Left ventricle myocardium superior (tissue), 1 donor: ENCODE measurements around the gene NUFIP1. TPM values are rescaled to one million over a fixed set of nuclear protein-coding genes. Genes with fewer than 3 reads are reported as not detected.
"Not testable (repeated sequence)": the region's sequence is repeated elsewhere in the genome, so short reads cannot be mapped to it uniquely, and the experiment has no call there.

Experiments used
- ATAC-seq: fragments of 200-7000 bp; cut with Tn5 transposase; one replicate; pipeline ENCODE4 v1.9.1; 2020; ENCODE audit warnings: mild to moderate bottlenecking, moderate library complexity
- DNase-seq: peaks from one replicate; pipeline ENCODE4 v3.0.0-alpha.2; 2020
- intact Hi-C: fragments of 100-400 bp; cut with micrococcal nuclease; formaldehyde crosslinking; loops from one replicate; pipeline ENCODE4 v1.11.0; 2022
- long read RNA-seq: library from polyadenylated mRNA; unstranded; transcript quantifications from one replicate; pipeline ENCODE4 v2.0.0, GENCODE V29; 2021
- total RNA-seq: library from RNA; stranded (reverse); fragmentation: NEBNext Ultra II Directional; extraction: Animal tissue kit (Norgen Biotek cat#: 25700); gene quantifications from one replicate; pipeline ENCODE4 v1.2.1, GENCODE V29; 2021
- donor health status: DM: no; HTN: yes; CAD: no; lungs with severe emphysema.

NUFIP1 gene
- 2.9 TPM for total RNA-seq
- long read RNA-seq, partial matches to known transcripts = 0 of 3 reads
- long read RNA-seq, other reads (novel, unspliced or antisense) = 0 of 3 reads

DNA sequence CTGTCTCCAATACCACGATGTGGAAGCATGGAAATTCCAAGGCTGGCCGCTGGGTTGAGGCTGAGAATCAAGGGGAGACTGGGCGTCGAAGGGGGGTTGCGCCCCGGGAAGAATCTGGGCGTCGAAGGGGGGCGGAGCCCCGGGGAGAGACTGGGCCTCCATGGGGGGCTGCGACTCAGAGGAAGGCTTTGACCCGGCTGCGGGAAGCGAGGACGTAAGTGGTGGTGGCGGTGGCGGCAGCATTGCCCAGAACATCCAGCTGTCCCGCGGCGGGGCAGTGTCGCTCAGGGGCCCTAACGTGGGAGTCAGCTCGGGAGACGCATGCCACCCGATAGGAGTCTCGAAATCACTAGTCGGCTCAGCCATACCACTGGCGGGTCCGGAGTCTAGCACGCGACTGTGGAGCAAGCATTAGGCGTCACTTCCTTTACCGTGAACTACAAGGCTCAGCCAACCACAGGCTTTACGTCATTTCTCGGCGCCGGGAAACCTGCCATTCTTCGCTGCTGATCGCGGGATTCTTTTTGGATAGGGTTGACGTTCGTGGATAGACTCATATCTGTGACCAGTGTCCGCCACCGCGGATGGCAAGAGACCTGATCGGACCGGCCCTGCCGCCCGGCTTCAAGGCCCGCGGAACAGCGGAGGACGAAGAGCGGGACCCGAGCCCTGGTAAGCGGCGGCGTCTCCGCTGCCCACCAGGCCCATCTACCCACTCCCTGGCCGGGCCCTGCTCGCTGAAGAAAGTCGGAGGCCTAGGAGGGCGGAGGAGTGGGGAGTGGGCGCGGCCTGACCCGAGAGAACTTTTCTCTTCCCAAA lies at the start of gene NUFIP1, which contains the start of gene GPALPP1:
NUFIP1 (minus strand) TSS at position 401 of the 819 bp plus-strand sequence; CDS start at position 366, 35 bp downstream.
GPALPP1 (plus strand) TSS at position 468 of the 819 bp plus-strand sequence; CDS start at position 585, 117 bp downstream.
- ATAC-seq (peak; percentile 98), DNase-seq (peak; percentile 93)
- intact Hi-C loops = no loop called here

DNA sequence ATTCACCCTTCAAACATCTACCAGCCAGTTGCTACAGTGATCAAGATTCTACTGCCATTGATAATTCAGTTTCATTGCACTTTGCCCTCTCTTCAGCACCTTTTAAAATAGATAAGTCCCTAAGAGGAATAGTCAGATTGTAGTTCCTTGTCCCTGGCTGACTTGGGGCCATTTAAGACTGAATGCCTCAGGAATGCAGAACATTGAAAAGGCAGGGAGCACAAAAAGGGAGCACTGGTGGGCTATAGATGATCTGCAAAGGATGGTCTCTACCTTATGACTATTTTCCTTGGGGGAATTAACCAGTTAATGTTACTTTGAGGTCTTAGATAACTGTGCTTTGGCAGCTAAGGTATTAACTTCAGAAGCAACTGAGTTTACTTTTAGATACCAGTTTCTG lies 46.9 kb upstream of the NUFIP1 start:
- ATAC-seq (no peak), DNase-seq (no peak)
- intact Hi-C loops = no loop called here

DNA sequence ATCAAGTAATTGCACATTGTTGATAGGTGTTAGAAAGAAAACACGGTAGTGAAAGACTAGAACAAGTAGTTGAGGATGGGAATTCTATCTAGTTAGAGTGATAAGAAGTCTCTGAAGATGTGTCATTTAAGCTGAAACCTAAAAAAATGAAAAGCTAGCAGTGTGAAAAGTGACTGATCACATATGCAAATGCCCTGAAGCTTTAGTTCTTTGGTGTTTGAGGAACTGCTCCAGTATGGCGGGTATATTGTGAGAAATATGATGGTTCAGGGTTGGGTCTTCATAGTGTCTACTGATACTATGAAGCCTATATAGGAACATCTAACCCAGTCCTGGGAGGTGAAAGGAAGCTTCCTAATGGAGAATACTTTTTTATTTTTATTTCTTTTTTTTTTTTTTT lies 45.1 kb upstream of the NUFIP1 start:
- no peak for DNase-seq
- intact Hi-C loops = no loop called here

DNA sequence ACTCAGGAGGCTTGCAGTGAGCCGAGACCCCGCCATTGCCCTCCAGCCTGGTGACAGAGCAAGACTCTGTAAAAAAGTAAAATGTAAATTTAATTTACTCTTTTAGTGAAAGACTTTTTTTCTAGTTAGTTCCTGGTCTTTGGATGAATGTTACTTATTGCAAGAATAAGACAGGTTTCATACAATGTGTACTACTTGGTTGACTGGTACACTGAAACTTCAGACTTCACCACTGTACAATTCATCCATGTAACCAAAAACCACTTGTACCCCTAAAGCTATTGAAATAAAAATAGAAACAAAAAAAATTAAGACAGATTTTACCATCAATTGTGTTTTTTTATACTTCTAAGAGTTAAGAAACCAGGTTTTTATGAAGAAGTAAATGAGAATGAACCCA lies 35.6 kb upstream of the NUFIP1 start:
- intact Hi-C loops = no loop called here
- DNase-seq (no peak), ATAC-seq (no peak)

More for the DNA sequence above, 45.1 kb upstream of the NUFIP1 start:
- ATAC-seq = no peak

DNA sequence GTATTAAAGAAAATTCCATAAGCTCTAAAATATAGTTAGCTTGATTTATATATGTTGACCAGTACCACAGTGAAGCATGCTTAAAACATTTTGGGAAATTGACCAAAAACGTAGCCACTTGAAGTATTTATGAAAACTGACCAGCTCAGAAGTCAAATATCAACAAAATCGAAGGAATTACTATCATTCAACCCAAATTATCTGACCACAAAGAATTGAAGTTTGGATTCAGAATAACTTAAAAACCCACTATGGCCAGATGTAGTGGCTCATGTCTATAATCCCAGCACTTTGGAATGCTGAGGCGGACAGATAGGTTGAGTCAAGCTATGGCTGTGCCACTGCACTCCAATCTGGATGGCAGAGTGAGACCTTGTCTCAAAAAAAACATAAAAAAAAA lies 32.0 kb upstream of the NUFIP1 start:
- ATAC-seq (no peak), DNase-seq (no peak)
- intact Hi-C loops = no loop called here

DNA sequence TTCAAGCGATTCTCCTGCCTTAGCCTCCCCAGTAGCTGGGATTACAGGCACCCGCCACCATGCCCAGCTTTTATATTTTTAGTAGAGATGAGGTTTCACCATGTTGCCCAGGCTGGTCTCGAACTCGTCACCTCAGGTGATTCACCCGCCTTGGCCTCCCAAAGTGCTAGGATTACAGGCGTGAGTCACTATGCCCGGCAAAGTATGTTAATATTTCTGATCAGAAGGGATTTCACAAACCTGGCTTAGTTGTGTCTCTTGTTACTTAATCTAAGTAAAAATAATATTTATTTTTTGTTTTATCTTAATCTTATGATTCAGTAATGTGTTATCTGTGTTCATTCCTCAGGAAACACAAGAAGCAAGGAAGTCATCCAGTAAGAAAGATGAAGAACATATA lies 30.7 kb upstream of the NUFIP1 start:
- ATAC-seq, intact Hi-C loops, DNase-seq: not testable (repeated sequence)

DNA sequence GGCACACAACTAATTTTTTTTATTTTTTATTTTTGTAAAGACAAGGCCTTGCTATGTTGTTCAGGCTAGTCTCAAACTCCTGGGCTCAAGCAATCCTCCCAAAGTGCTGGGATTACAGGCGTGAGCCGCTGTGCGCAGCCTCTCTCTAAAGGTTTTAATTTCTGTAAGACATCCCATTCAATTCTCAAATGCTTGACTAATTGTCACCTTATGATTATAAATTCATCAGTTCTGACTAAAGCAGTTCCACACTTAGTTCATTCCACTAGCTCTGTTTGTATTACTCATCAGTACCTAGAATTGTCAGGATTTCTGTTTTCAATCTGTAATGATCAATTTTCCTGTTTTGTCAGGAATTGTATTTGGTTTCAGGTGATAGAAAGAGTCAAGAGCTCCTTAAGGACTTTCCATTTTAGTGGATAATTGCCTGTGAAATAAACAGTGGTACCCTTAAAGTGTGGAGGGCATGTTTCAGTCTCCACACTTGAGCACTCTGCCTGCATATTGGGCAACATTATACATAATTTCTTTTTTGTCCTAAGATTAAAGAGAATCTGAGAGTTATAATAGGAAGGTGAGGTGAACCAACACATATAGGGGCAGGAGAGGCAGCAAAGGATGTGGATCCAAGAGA lies 27.6 kb upstream of the NUFIP1 start:
- intact Hi-C loops = no loop called here
- no peak for ATAC-seq
- DNase-seq = no peak

DNA sequence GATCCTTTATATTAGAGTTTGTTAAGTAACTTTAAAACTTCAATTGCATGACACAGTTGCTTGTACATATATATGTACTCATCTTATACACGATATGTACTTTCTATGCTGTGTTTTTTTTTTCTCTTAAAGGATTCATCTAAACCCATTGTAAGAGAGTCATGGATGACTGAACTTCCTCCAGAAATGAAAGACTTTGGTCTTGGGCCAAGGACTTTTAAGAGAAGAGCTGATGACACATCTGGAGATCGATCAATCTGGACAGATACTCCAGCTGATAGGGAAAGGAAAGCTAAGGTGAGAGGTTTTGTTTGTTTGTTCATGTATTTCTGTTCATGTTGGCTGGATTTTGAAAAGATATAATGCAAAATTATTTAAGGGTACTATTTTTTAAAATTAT lies 26.0 kb upstream of the NUFIP1 start:
- DNase-seq = no peak
- intact Hi-C loops = no loop called here
- ATAC-seq = no peak

DNA sequence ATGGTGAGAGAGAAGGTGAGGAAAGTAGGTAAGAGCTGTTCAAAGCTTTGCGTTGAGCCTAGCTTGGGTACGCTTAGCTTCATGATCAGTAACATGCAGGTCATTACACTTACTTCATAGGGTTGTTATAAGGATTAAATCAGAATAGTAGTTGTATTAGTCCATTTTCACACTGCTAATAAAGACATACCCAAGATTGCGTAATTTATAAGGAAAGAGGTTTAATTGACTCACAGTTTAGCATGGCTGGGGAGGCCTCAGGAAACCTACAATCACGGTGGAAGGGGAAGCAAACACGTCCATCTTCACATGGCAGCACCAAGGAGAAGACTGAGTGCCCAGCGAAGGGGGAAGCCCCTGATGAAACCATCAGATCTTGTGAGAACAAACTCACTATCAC lies 21.9 kb upstream of the NUFIP1 start:
- DNase-seq = no peak
- ATAC-seq = no peak
- intact Hi-C loops = no loop called here

DNA sequence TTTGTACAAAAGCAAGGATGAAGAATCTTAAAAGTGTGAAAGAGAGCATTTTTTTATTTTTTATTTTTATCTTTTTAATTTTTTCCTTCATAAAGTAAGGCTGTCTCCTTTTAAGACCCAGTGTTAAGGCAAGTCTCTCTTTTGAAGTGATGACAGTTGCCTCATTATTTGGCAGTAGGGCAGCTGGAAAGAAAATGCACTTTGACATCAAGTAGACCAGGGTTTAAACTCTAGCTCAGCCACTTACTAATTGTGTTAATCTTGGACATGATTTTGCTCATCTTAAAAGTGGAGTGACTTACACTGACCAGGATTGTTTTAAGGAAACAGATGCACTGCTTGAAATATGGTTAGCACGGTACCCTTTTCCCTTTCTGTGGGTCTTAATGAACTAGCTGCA lies 18.6 kb upstream of the NUFIP1 start:
- intact Hi-C loops = no loop called here
- DNase-seq (no peak), ATAC-seq (peak; percentile 55)

DNA sequence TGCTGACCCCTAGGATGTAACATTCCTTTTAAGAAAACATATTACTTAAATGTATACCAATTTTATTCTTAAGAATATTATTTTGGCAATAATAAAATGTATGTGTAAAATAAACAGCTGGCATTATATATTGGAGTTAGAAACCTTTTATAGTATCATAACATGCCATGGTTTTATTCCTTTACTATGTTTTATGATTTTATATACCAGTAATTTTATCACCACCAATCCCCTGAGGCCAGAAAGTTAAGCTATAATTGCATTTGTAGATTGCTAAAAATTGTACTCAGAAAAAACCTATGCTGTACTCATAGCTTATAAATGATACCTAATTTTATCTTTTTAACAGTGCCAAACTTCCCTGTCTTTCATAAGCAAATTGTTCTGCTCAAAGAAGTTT lies 18.0 kb upstream of the NUFIP1 start:
- no peak for DNase-seq
- no peak for ATAC-seq

DNA sequence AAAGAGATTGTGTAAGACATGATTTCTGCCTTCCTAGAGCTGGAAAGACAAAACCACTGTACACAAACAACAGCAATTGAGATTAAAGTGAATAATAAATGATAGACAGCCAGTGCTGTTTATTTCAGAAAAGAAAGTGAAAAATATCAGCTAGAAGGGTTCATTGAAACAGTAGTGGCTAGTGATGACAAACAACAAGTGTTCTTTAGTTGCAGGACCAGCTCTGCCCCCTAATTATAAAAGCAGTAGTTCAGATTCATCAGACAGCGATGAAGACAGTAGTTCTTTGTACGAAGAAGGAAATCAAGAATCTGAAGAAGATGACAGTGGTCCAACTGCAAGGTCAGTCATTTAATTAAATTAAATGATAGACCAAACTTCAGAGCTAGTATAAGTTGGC lies 14.8 kb upstream of the NUFIP1 start:
- intact Hi-C loops = no loop called here
- DNase-seq = no peak
- ATAC-seq = no peak

More for the DNA sequence above, 18.0 kb upstream of the NUFIP1 start:
- intact Hi-C loops = no loop called here

DNA sequence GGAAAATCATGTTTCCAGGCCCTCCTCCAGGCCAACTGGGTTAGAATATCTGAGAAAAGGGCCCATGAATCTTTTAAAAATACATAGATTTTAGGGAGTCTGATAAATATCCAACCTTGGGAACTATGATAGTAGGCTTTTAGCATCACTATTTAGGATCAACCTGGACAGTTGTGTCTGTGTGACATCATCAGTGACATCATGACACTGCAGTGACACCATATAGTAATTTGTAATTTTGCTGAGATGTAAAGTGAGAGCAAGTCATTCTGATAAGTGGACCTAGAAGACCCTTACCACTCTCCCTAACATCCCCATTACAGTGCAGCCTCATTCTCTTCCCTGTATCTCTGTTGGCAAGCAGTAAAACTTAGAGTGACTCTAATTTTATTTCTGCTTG lies 14.1 kb upstream of the NUFIP1 start:
- intact Hi-C loops = no loop called here

DNA sequence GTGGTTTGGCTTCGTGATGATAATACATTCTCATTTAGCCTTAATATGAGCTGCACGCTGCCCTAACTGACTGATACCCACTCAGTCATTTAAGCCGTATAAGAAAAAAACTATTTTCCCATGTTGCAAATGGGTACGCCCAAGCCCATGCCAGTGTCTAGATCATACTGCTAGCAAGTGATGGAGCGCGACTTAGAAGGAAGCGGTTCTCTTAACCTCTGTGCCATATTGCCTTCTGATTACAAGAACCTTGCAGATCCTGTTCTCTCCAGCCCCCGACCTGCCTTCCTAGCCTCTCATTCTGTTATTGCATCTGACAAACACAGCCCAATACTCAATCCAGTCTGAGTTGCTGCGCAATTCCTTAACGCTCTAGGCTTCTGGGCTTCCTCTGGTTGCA lies 670 bp upstream of the NUFIP1 start:
- peak; percentile 9 for ATAC-seq
- no peak for DNase-seq
- intact Hi-C loops = no loop called here

More for the DNA sequence above, 14.1 kb upstream of the NUFIP1 start:
- no peak for DNase-seq
- no peak for ATAC-seq

DNA sequence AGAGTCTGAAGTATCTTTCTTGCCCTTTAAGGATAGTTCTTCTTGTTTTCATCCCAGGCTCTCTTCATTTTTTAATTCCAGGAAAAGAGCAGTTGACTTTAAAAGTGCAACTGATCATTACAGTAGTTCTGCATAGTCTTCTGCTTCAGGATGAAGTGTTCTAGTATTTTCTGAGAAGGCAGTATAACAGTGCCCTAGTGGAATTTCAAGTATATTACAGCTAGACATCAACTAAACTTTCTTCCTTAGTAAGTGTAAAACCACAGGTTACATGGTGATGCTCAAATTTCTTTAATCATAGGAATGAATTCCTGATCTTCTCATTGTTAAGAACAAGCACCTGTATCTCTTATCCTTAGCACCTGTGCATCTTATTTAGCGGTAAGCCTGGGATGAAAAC lies 10.9 kb downstream of the NUFIP1 start:
- DNase-seq (no peak), ATAC-seq (no peak)
- intact Hi-C loops = no loop called here

DNA sequence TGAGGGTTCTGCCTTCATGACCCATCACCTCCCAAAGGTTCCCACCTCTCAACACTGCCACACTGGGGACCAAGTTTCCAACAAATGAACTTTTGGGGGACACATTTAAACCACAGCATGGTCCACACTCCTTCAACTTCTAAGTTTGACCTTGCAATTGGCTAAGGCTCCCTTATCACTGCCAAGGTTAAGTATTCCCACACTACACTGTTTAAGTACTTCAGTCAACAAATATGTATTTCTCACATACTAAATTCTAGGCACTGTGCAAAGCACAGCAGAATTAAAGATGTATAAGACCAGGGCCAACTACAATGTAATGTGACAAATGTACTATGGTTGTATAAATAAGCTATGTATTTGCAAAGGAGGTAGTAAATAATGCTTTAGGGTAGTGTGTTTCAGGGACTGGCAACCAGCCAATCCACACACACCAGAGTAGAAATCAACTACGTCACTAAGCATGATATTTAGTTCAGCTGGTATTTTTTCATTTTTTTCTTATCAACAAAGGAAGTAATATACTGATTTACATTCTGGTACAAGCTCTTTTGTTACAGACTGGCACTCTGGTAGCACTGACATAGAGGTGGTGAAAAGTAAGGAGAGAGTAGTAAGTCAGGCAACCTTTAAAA lies 12.2 kb downstream of the NUFIP1 start:
- DNase-seq (no peak), ATAC-seq (no peak)
- intact Hi-C loops = no loop called here

DNA sequence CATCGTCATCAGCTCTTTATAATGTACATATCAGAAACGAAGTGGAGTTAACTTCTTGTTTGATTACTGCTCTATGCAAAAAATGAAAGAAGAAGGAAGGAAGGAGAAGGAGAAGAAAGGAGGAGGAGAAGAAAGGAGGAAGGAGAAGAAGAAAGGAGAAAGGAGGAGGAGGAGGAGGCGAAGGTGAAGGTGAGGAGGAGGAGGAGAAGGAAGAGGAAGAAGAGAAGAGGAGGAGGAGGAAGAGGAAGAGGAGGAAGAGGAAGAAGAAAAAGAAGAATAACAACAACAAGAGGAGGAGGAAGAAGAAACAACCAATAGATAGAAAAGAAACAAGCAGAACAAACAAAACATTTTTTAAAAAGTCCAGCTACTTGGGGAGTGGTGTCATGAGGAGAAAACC lies 13.1 kb downstream of the NUFIP1 start:
- intact Hi-C loops = no loop called here
- no peak for DNase-seq
- no peak for ATAC-seq

DNA sequence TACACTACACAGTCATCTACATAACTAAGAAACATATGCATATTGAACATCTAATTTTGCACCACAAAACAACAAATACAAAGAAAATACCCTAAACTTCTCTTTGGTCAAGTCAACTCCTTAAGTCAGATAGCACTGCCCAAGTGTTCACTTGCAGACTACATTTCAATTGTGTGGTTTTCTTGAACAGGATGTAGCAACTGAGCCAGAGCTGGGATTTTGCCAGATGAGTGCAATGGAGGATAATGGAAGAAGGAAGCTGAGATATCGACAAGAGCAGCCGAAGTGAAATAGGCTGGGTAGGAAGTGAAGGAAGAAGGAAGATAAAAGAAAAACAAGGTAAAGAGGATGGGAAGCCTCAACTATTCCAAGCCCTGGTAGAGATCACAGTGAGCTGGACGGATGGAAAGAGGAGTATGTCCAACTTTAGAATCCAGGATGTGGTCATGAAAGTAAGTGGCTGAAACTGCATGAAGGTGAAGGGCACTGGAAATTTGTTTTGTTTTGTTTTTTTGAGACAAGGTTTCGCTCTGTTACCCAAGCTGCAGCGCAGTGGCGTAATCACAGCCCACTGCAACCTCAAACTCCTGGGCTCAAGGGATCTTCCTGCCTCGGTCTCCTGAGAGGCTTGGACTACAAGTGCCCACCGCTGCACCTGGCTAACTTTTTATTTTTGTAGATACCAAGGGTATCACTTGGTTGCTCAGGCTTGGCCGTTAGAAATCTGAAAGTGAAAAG lies 15.0 kb downstream of the NUFIP1 start:
- intact Hi-C loops = no loop called here
- ATAC-seq (peak; percentile 51), DNase-seq (no peak)

DNA sequence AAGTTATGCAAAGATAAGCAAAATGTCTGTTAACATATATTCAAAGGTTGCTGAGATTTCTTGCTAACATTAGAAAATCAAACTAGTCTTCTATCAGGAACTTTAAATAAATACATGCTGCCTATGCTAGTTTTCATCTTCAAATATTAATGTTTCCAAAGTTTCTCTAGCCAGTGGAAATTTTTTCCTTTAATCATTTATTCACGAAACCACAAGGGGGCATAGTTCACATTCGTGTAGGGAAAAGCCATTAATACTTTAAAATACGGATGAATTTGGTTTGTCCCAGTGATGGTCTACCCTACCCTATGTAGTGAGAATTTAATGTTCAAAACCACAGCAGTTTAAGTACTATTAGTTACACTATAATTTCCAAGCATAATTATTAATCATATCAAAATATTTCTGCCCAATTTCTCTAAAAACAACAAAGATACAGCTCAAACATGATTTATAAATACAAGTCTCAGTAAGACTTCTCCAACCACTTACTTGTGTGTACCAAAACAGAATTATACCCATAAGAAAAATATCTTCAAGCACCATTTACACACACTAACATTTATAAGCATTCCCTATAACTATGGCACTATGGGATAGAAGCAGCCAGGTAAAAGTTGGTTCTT lies 16.2 kb downstream of the NUFIP1 start:
- intact Hi-C loops = no loop called here
- ATAC-seq (peak; percentile 29), DNase-seq (no peak)
